GM21526 (cell line): Measurements from ENCODE around the gene PFDN2.

Experiments used
- ATAC-seq: cut with Tn5 transposase; IDR thresholded peaks from one replicate; pipeline ENCODE4 v1.9.1; 2021; ENCODE audit warnings: moderate library complexity; ENCODE audit not compliant: unreplicated experiment, low FRiP score

PFDN2 gene

DNA sequence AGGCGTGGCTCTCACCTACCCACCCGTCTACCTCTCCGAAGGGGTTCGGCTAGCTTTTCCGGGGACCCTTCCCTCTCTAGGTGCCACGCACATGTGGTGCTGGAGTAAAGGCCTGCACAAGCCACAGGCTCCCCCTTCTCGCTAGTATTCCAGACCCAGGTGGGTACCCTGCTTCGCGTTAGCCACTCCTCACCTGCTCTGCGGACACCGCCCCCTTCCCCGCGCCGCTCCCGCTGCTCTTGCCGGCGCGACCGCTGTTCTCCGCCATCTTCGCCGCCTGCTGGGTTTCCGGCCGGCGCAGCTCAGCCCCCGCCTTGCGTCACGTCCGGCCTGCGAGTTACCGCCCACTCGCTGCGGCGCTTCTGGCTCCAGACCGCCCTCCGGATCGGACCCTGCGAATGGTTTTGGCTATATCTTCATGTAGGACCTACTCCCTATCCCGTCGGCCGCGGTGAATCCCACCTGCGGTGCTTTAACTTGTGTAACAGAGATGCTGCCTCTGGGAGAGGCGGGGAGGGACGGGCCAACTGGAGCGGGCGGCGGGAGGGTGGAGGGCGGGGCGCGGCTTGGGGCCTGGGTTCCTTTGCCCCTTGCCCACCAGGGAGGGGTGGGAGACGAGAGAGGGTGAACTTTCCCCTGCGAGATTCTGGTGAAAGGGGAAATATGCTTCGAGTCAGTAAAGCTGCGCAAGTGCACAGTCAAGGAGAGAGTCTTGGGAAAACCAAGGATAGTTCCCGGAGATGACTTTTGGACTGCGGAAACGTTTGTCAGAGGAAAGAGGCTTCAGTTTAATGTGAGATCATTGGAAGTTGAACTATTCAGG, at the start of gene PFDN2, which contains the start of gene NIT1:
Gene PFDN2 (minus strand): TSS at position 279 of the 823 bp plus-strand sequence. CDS start 11 bp downstream, at position 268.
Gene NIT1 (plus strand): TSS at position 347 of the 823 bp plus-strand sequence. CDS start 72 bp downstream, at position 419.
- ATAC-seq: peak; percentile 67

GRCh38 chr1:161166669-161167548, 49.1 kb upstream of the PFDN2 start:
- ATAC-seq: peak; percentile 1

DNA sequence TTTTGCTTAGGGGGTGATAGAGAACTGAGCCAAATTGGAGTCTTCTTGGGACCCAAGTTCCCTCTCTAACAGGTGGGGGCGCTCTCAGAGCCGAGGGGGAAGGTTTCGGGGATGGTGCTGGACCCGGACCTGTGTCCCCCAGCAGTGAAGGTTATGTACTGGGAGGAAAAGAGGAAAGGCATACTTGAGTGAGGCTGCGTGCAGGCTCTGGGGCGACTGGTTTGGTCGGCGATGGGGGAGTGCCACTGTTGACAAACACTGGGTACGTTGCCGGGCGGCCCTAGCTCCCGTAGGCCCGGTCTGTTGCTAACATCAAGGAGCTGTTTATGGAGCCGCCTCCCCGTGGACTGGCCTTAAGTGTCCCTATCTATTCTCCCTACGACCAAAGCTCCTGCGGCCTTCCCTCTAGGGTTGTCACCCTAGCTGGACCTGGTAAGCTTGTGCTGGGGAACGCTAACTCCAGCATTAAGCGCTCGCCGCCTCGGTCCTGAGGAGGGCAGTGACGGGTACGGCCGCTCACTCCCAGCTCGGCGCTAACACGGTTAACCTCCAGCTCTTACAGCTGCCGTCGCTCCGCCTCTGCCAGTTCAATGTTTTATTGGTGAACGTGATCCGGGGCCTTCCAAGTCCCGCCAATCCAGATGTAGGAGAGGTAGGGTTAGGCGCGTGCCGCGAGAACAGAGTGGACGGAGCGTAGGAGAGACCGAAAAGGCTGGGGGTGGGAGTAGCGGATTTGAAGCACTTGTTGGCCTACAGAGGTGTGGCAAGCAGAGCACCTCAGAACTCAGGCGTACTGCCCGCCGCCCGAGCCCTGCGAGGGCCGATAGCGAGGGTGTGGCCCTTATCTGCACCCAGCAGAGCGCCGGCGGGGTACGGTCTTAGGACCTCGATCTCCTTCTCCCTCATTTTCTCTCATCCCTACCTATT, 48.2 kb upstream of the PFDN2 start, which contains the start of gene PPOX:
Gene PPOX (plus strand): TSS at position 685 of the 927 bp plus-strand sequence. CDS start 422 bp downstream, outside the sequence.
- peak; percentile 83 for ATAC-seq

DNA sequence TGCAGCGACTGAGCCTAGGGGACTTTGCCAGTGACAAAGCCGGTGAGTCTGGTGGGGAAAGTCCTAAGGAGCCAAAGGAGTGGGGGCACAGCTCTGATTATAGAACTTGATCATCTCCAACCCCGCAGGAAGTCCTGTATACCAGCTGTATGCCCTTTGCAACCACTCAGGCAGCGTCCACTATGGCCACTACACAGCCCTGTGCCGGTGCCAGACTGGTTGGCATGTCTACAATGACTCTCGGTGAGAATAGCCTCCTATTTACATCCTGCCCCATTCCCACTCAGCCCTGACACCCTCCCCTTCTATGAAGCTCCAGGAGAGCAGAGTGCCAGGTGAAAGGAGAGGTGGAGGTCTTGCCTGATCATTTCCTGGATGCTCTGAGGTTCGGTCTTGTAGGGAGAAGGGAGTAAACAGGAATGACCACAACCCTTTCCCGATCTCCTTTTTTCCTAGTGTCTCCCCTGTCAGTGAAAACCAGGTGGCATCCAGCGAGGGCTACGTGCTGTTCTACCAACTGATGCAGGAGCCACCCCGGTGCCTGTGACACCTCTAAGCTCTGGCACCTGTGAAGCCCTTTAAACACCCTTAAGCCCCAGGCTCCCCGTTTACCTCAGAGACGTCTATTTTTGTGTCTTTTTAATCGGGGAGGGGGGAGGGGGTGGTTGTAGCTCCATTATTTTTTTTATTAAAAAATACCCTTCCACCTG, 47.2 kb upstream of the PFDN2 start:
- ATAC-seq: no peak

- ATAC-seq: no peak
Measured at GRCh38 chr1:161163793-161164192, 46.0 kb upstream of the PFDN2 start.

DNA sequence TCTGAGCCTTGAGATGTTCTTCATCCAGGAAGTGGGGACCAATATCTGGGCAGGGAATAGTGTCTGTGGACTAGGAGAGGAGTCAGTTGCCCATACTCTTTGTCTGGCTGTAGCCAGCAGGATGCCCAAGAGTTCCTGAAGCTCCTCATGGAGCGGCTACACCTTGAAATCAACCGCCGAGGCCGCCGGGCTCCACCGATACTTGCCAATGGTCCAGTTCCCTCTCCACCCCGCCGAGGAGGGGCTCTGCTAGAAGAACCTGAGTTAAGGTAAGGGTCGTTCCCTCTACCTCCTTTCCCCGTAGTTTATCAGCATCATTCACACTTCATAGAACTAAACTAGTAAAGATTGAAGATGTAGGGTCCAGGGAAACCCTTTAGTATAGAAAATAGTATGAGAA, 45.0 kb upstream of the PFDN2 start:
- ATAC-seq: no peak

- no peak for ATAC-seq
Measured at GRCh38 chr1:161162052-161162451, 44.2 kb upstream of the PFDN2 start.

- ATAC-seq: no peak
Measured at GRCh38 chr1:161161652-161162051, 43.8 kb upstream of the PFDN2 start.

DNA sequence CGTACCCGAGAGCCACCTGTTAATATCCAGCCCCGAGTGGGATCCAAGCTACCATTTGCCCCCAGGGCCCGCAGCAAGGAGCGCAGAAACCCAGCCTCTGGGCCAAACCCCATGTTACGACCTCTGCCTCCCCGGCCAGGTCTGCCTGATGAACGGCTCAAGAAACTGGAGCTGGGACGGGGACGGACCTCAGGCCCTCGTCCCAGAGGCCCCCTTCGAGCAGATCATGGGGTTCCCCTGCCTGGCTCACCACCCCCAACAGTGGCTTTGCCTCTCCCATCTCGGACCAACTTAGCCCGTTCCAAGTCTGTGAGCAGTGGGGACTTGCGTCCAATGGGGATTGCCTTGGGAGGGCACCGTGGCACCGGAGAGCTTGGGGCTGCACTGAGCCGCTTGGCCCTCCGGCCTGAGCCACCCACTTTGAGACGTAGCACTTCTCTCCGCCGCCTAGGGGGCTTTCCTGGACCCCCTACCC, 42.9 kb upstream of the PFDN2 start:
- ATAC-seq: no peak

DNA sequence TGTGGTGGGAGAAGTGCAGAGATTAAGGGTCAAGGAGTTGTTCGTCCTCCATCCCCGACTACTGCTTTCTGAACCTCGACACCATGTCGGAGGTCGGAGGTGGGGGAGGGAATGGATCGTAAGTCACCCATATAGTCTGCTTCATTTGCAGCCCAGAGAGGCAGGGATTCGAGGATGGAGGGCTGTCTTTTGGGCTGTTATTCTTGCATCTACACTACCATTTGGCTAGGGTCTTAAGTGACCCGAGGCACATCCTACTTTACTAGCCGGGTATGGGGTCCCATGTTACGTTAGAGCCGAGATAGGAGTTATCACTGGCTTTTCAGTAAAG, 42.0 kb upstream of the PFDN2 start:
- ATAC-seq: no peak

DNA sequence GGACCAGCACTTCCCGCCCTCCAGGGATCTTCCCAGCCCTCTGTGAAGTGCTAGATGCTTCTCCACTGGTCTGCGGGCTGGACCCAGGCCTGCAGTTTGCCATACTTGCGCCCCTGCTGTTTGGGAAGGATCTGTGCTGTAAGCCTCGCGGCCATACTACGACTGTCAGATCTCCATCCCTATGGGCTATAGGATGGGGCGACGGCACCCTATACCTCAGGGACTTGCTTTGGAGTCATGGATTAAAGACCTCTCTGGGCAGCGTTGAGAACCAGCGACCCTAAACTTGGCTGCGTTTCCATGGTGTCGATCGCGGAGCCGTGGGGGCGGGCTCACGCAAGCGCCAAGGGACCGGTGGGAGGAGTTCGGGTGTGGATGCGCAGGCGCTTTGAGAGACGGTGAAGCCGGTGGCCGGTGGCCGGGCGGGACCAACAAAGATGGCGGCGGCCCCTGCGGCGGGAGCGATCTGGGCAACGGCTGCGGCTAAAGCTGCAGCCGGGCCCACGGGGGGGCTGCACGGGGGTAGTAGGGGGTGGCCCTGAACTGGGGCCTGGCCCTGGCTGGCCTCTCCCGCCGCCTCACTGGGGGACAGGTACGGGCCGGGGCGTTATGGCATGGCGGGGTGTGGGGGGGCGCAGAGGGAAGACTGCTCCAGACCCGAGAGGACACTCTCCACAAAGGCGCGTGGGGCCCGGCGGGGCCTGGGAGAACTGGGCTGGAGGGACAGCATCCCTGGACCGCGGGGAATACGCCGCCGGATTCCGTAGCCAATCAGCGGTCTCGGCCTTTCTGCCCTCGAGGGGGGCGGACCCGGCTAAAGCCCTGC, 41.5 kb upstream of the PFDN2 start, which contains the start of gene USP21:
Gene USP21 (plus strand): TSS at position 414 of the 826 bp plus-strand sequence. CDS start 1,141 bp downstream, outside the sequence.
- ATAC-seq: peak; percentile 65

- ATAC-seq: peak; percentile 5
Measured at GRCh38 chr1:161158316-161159010, 40.6 kb upstream of the PFDN2 start.

DNA sequence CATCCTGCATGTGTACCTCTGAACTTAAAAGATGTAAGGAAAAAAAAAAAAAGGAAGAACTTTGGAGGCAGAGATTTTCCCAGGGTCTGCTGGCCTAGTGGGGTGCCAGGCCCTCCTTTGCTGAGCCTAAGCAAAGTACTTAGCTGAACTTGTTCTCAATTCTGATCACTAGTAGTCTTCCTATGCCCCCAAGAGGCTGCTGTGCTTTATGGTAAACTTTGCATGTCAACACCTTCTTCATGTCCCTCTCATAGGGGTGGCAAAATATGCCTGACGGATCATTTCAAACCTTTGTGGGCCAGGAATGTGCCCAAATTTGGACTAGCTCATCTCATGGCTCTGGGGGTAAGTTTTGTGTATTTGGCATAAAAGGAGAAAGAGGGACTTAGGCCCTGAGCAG, 40.0 kb upstream of the PFDN2 start:
- ATAC-seq: no peak

- ATAC-seq: no peak
Measured at GRCh38 chr1:161153682-161154337, 36.0 kb upstream of the PFDN2 start, which contains the start of gene UFC1. Gene UFC1, plus strand, starts transcription at chr1:161153978. Its CDS starts 20 bp downstream, at chr1:161153998.

GRCh38 chr1:161153176-161153575, 35.3 kb upstream of the PFDN2 start:
- no peak for ATAC-seq

DNA sequence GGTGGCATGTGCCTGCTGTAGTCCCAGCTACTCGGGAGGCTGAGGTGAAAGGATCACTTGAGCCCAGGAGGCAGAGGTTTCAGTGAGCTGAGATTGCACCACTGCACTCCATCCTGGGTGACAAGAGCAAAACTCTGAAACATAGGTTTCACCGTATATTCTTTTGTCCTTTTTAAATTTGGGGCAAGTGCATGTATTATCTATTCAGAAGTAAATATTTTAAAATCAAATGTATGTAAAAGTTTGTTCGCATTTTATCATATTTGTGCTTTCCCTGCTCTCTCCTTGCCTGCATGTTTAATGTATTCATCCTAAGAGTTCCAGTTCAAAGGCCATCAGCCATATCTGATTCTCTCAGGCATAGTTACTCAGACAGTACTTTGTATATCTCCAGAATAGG, 28.0 kb upstream of the PFDN2 start:
- no peak for ATAC-seq

DNA sequence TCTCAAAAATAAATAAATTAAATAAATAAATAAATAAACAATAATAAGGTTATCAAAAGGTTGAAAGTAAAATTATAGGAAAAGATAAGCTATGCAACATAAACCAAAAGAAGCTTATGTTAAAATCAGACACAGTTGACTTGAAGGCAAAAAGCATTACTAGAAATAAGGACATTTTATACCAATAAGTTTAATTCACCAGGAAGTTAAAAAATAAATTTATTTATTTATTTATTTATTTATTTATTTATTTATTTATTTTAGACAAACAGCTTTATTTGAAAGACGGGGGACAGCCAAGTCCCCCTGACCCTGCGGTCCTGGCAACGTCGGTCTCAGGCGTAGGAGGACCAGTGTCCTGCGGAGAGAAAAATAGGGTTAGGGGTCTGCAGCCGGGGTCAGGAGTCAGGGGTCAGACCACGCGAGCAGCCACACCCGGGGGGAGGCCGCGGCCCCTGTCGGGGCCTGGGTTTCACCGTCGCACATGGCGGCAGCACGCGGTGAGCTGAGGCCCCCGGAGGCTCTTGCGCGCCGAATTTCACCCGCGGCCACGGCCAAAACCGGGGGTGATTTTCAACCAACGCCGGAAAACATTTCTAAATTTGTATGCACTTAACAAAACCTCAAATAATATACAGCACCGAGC, 23.0 kb upstream of the PFDN2 start:
- ATAC-seq: no peak
